MCF 10A (cell line): ENCODE results near the gene JRKL. TPM values are rescaled to one million over a fixed set of nuclear protein-coding genes. Genes with fewer than 3 reads are reported as not detected.

Experiments used
- BruUV-seq: library from RNA; stranded (reverse); fragments of 400-500 nt; replicated peaks from 2 replicates; lab custom pipeline; 2021; lab: Mats Ljungman, UMichigan
- CTCF ChIA-PET: fragments of 300-600 bp; sonication (Branson Sonifier 250); formaldehyde crosslinking; extraction: SDS; loops from one replicate; lab custom pipeline; 2021; ENCODE audit warnings: antibody characterized with exemption, inconsistent platforms; lab: Yijun Ruan, JAX
- POLR2A ChIA-PET: fragments of 300-600, 350-650 bp; sonication (Branson Sonifier 250); formaldehyde crosslinking; extraction: SDS; loops from one replicate; lab custom pipeline; 2020; ENCODE audit warnings: antibody characterized with exemption, inconsistent platforms; lab: Yijun Ruan, JAX
- DNase-seq: peaks from one replicate; pipeline ENCODE4 v3.0.0-alpha.2; 2018; ENCODE audit not compliant: unreplicated experiment
- H3K27ac Mint-ChIP-seq: one replicate; pipeline ENCODE4 v1.8.0; 2022; ENCODE audit warnings: mild to moderate bottlenecking, low read depth, mixed read lengths; ENCODE audit not compliant: unreplicated experiment
- H3K27me3 Mint-ChIP-seq: one replicate; pipeline ENCODE4 v1.8.0; 2022; ENCODE audit warnings: mixed read lengths; ENCODE audit not compliant: insufficient read depth, unreplicated experiment
- H3K36me3 Mint-ChIP-seq: one replicate; pipeline ENCODE4 v1.8.0; 2022; ENCODE audit warnings: mild to moderate bottlenecking, moderate library complexity, mixed read lengths; ENCODE audit not compliant: insufficient read depth, unreplicated experiment
- H3K4me1 Mint-ChIP-seq: one replicate; pipeline ENCODE4 v1.8.0; 2022; ENCODE audit warnings: mixed read lengths; ENCODE audit not compliant: insufficient read depth, unreplicated experiment
- H3K4me3 Mint-ChIP-seq: one replicate; pipeline ENCODE4 v1.8.0; 2022; ENCODE audit warnings: mild to moderate bottlenecking, moderate library complexity, mixed read lengths; ENCODE audit not compliant: unreplicated experiment
- H3K9me3 Mint-ChIP-seq: one replicate; pipeline ENCODE4 v1.8.0; 2022; ENCODE audit warnings: mixed read lengths; ENCODE audit not compliant: unreplicated experiment
- intact Hi-C: fragments of 100-400 bp; cut with micrococcal nuclease; formaldehyde crosslinking; loops from 2 replicates; pipeline ENCODE4 v1.14.1; 2022
- total RNA-seq: library from RNA; stranded (reverse); gene quantifications from 2 replicates; pipeline ENCODE4 v1.2.3, GENCODE V29; 2022
- TF ChIP-seq, protein P1 (sequence below): fragments of 200-600 bp; IDR thresholded peaks from one replicate; pipeline ENCODE4 v1.8.0; 2022; ENCODE audit warnings: antibody characterized with exemption, mild to moderate bottlenecking; ENCODE audit not compliant: unreplicated experiment

Gene JRKL
- total RNA-seq, 1 experiment from 2014 or later: 11.5 TPM

GRCh38 chr11:96391698-96392307, 2.0 kb downstream of the JRKL start:
- Mint-ChIP-seq H3K27me3 (no peaks in the 10 kb centered on the region), H3K27ac (no peak overlapping the region), H3K36me3 (peaks cover 4% of the 10 kb centered on the region), H3K4me3 (peak overlapping the region; percentile 42), H3K9me3 (no peaks in the 10 kb centered on the region), H3K4me1 (peaks cover 11% of the 10 kb centered on the region)
- intact Hi-C loops: loop anchor here (2.0 kb wide), 1 partner anchor 337 kb away; no protein-coding TSS in a partner anchor
- no TSS peak for BruUV-seq
- POLR2A ChIA-PET: no interaction called here
- CTCF ChIA-PET: interaction anchor here (0.6 to 1.4 kb wide), 7 partner anchors 12 to 1738 kb away, joined by 3 to 7 read pairs (median 3); partner anchors contain the start of gene MAML2
- no peak for DNase-seq
- TF ChIP-seq, protein P1, sequence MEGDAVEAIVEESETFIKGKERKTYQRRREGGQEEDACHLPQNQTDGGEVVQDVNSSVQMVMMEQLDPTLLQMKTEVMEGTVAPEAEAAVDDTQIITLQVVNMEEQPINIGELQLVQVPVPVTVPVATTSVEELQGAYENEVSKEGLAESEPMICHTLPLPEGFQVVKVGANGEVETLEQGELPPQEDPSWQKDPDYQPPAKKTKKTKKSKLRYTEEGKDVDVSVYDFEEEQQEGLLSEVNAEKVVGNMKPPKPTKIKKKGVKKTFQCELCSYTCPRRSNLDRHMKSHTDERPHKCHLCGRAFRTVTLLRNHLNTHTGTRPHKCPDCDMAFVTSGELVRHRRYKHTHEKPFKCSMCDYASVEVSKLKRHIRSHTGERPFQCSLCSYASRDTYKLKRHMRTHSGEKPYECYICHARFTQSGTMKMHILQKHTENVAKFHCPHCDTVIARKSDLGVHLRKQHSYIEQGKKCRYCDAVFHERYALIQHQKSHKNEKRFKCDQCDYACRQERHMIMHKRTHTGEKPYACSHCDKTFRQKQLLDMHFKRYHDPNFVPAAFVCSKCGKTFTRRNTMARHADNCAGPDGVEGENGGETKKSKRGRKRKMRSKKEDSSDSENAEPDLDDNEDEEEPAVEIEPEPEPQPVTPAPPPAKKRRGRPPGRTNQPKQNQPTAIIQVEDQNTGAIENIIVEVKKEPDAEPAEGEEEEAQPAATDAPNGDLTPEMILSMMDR: no peak

- H3K4me1 Mint-ChIP-seq: peaks cover 5% of the 10 kb centered on the region
- CTCF ChIA-PET: interaction anchor here (0.6 to 5.3 kb wide), 42 partner anchors 8 to 1239 kb away, joined by 3 to 53 read pairs (median 3); partner anchors contain the start of genes CEP57, FAM76B and MAML2
- H3K4me3 Mint-ChIP-seq: no peak overlapping the region
- intact Hi-C loops: loop anchor here (1.0 to 2.0 kb wide), 4 partner anchors 51 to 604 kb away; partner anchors contain the start of genes CEP57 and MAML2
- no peaks in the 10 kb centered on the region for H3K27me3 Mint-ChIP-seq
- no peak overlapping the region for H3K27ac Mint-ChIP-seq
- DNase-seq: peak; percentile 53
- BruUV-seq: no TSS peak
- H3K36me3 Mint-ChIP-seq: peaks cover 4% of the 10 kb centered on the region
- TF ChIP-seq, protein P1: peak; percentile 73
- H3K9me3 Mint-ChIP-seq: no peaks in the 10 kb centered on the region
- POLR2A ChIA-PET: interaction anchor here (1.2 to 1.8 kb wide), 4 partner anchors 339 to 603 kb away, joined by 4 to 8 read pairs (median 8); partner anchors contain the start of gene CEP57
Observed at GRCh38 chr11:96393753-96394348, 4.0 kb downstream of the JRKL start.

DNA sequence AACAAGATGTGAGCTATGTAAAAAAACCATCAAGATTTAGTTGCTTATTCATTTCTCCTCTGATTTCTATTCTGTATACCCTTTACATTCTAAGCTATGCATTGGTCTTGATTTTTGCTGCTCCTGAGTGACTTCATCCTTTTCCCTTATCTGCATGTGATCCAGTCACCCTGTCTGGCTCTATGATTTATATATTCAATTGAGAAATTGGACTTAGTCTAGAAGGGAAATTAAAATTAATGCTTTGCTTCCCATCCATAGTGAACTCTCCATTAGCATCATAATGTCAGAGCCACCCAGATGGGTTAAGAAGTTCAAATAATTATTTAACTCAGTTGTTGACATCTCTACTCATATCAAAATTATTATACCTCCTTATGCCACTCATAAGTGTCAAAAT, 5.0 kb downstream of the JRKL start:
- H3K9me3 Mint-ChIP-seq: no peaks in the 10 kb centered on the region
- no peak for DNase-seq
- ChIA-PET CTCF (interaction anchor here (0.6 to 5.3 kb wide), 24 partner anchors 51 to 1240 kb away, joined by 3 to 53 read pairs (median 4); partner anchors contain the start of genes FAM76B and MAML2), POLR2A (interaction anchor here (1.3 to 1.6 kb wide), 2 partner anchors 340 to 604 kb away, joined by 7 to 8 read pairs; partner anchors contain the start of gene CEP57)
- BruUV-seq: no TSS peak
- no peak overlapping the region for H3K4me3 Mint-ChIP-seq
- peaks cover 4% of the 10 kb centered on the region for H3K36me3 Mint-ChIP-seq
- TF ChIP-seq, protein P1: no peak
- intact Hi-C loops: no loop called here
- H3K4me1 Mint-ChIP-seq: peaks cover 5% of the 10 kb centered on the region
- H3K27me3 Mint-ChIP-seq: no peaks in the 10 kb centered on the region
- H3K27ac Mint-ChIP-seq: no peak overlapping the region

- no TSS peak for BruUV-seq
Observed at GRCh38 chr11:96396637-96397036, 6.8 kb downstream of the JRKL start.

More at GRCh38 chr11:96396637-96397036, 6.8 kb downstream of the JRKL start:
- H3K4me1 Mint-ChIP-seq: peaks cover 3% of the 10 kb centered on the region
- no peak for DNase-seq
- TF ChIP-seq, protein P1: no peak
- no peaks in the 10 kb centered on the region for H3K9me3 Mint-ChIP-seq
- peaks cover 7% of the 10 kb centered on the region for H3K27me3 Mint-ChIP-seq
- no peaks in the 10 kb centered on the region for H3K36me3 Mint-ChIP-seq
- ChIA-PET CTCF (interaction anchor here (0.6 to 5.3 kb wide), 6 partner anchors 53 to 631 kb away, joined by 3 to 53 read pairs (median 7); partner anchors contain the start of gene MAML2), POLR2A (interaction anchor here (0.7 to 0.8 kb wide), 2 partner anchors 248 to 605 kb away, joined by 3 read pairs; no protein-coding TSS in a partner anchor)
- H3K4me3 Mint-ChIP-seq: no peak overlapping the region
- intact Hi-C loops: no loop called here
- no peak overlapping the region for H3K27ac Mint-ChIP-seq
